Muscle layer of duodenum (tissue), 2 donors: ENCODE results near the gene PTPRN2.

Experiments used
- H3K27ac ChIP-seq: one replicate; pipeline ENCODE4 v1.7.0; 2013; ENCODE audit warnings: mild to moderate bottlenecking, low read length
- H3K27me3 ChIP-seq: one replicate; pipeline ENCODE4 v1.7.0; 2013; ENCODE audit warnings: low read depth, mild to moderate bottlenecking, control low read depth, low read length
- H3K36me3 ChIP-seq, 2 donors: one replicate each; pipeline ENCODE4 v1.7.0; 2013; ENCODE audit warnings: low read length in 2 of 2, control low read depth in 1 of 2, mild to moderate bottlenecking in 1 of 2; ENCODE audit not compliant: insufficient read depth in 2 of 2, control insufficient read depth in 1 of 2
- H3K4me1 ChIP-seq, 2 donors: one replicate each; pipeline ENCODE4 v1.7.0; 2013; ENCODE audit warnings: low read length in 2 of 2, mild to moderate bottlenecking in 2 of 2, control low read depth in 1 of 2, moderate library complexity in 1 of 2; ENCODE audit not compliant: insufficient read depth in 2 of 2, control insufficient read depth in 1 of 2
- H3K4me3 ChIP-seq, 2 donors: one replicate each; pipeline ENCODE4 v1.7.0; 2013; ENCODE audit warnings: low read length in 2 of 2, low read depth in 1 of 2, mild to moderate bottlenecking in 1 of 2
- H3K9me3 ChIP-seq, 2 donors: one replicate each; pipeline ENCODE4 v1.7.0; 2013; ENCODE audit warnings: low read length in 2 of 2, control low read depth in 1 of 2, mild to moderate bottlenecking in 1 of 2; ENCODE audit not compliant: control insufficient read depth in 1 of 2
- donor health status: healthy.

The PTPRN2 gene

DNA sequence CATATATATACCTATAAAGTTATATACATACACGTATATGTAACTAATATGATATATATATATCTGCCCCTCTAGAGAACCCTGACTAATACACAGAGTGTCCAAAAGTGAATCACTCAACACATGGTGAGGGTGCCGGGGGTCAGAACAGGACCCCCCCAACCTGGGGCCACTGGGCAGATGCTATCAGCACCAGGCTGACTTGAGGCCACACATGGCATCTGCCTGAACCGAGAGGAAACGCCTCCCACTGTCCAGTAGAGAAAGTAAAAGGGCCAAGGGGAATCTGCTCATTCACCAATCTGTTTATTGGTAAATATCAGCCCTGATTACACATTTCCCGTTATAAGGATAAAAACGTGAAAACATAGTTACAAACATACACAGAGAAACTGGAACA lies 218.3 kb downstream of the PTPRN2 start:
- no peaks in the 10 kb centered on the region for H3K9me3 ChIP-seq
- no peaks in the 10 kb centered on the region for H3K27me3 ChIP-seq
- no peaks in the 10 kb centered on the region for H3K36me3 ChIP-seq
- no peak overlapping the region for H3K27ac ChIP-seq
- H3K4me1 ChIP-seq, result no peaks in the 10 kb centered on the region
- no peak overlapping the region for H3K4me3 ChIP-seq

DNA sequence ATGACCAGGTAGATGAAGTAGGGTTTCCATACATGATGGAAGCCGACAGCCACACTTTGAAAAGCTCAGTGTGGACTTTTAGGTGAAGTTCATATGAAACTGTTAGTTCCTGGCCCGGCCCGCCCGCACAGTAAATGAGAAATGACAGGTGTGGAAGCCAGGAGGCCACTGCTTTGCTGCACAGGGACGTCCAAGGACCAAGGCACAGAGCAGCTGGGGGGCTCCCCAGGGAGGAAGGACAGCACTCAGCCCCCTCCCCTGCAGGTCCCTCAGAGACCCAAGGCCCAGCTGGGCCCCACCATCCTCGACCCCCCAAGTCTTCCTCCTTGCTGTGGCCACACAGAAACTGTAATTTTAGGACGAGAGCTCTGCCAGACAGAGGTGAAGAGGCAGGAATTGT lies 219.2 kb downstream of the PTPRN2 start:
- no peaks in the 10 kb centered on the region for H3K36me3 ChIP-seq
- H3K27me3 ChIP-seq, result no peaks in the 10 kb centered on the region
- no peaks in the 10 kb centered on the region for H3K4me1 ChIP-seq
- H3K9me3 ChIP-seq, result no peaks in the 10 kb centered on the region
- no peak overlapping the region for H3K27ac ChIP-seq
- H3K4me3 ChIP-seq, result no peak overlapping the region

DNA sequence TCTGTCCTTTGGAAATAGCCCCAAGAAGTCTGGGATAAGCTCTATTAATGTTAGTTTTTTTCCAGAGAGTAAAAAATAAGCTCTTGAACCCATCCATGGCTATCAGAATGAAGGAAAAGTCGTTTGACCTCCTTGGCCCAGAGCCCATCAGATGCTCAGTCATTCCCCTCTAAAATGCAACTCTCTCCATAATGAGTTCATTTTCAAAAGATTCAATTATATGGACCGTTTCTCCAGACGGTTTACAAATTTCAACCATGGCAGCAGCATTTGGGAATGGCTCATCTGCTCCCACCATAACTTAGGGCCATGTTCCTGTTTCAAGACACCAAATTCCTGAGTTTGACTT lies 220.0 kb downstream of the PTPRN2 start:
- Histone ChIP-seq H3K4me1 (no peaks in the 10 kb centered on the region), H3K9me3 (no peaks in the 10 kb centered on the region), H3K4me3 (no peak overlapping the region), H3K27me3 (no peaks in the 10 kb centered on the region), H3K27ac (no peak overlapping the region), H3K36me3 (no peaks in the 10 kb centered on the region)

DNA sequence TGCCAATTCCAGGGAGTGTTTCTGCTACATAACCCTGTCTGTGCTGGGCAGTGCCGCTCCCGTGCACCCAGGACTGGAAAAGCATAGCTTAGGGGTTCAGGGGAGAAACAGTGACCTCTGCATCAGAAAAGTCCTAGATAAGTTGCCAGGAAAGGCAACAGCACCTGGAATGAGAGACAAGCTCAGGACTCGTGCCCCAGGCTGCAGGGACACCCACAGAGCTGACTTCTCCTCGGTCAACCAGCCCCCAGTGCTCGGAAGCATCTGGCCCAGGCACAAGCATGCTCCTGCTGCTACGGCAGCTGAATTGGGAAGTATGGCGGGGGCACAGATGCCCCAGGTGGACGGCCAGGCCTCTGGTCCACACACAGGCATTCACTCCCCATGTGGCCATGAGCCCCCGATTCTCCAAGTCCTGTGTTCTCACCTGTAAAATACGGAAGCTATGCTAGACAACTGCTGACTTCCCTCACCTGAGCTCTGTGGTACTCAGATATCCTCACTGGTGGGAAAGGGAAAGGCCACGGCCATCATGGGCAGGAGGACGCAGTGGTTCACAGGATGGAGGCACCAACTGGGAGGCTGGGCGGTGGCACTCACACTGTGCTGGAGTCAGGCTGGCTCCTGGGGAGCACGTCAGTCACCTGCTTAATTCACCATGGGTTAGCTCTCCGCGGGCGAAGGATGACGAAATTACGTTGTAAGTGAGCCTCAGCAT lies 220.5 kb downstream of the PTPRN2 start:
- Histone ChIP-seq H3K4me1 (no peaks in the 10 kb centered on the region), H3K27ac (no peak overlapping the region), H3K9me3 (no peaks in the 10 kb centered on the region), H3K27me3 (no peaks in the 10 kb centered on the region), H3K4me3 (no peak overlapping the region), H3K36me3 (no peaks in the 10 kb centered on the region)

DNA sequence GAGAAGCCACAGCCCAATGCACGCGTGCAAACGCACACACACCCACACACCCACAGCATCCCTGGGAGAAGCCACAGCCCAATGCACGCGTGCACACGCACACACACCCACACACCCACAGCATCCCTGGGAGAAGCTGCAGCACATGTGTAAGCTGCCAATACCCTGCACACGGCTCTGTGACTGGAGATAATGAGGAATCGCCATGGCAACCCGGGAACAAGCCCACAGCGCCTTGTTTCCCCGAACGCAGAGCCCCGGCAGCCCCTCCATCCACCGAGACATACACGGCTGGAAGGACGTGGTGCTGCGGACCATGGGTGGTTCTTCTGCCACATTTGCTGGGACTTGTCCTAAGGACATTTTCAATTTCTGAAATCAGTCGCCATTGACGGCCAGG lies 221.3 kb downstream of the PTPRN2 start:
- Histone ChIP-seq H3K36me3 (no peaks in the 10 kb centered on the region), H3K27me3 (no peaks in the 10 kb centered on the region), H3K9me3 (no peaks in the 10 kb centered on the region), H3K4me3 (no peak overlapping the region), H3K27ac (no peak overlapping the region), H3K4me1 (no peaks in the 10 kb centered on the region)

DNA sequence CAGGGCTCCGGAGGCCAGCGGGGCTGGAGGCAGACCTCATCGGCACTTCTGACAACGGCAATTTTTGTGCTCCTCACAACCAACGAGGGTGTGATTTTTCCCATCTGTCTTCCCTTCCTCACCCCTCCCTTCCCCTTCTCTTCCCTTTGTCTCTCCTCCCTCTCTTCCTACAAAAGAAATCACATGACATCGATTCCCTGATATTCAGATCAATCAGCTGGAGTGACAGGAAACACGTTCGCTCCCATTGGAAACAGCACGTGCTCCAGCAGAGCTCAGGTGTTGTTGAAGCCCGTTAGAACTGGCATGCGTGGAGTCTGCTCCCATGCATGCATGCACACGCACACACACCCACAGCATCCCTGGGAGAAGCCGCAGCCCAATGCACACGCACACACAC lies 222.4 kb downstream of the PTPRN2 start:
- Histone ChIP-seq H3K27me3 (no peaks in the 10 kb centered on the region), H3K4me3 (no peak overlapping the region), H3K9me3 (no peaks in the 10 kb centered on the region), H3K36me3 (no peaks in the 10 kb centered on the region), H3K4me1 (no peaks in the 10 kb centered on the region), H3K27ac (no peak overlapping the region)

DNA sequence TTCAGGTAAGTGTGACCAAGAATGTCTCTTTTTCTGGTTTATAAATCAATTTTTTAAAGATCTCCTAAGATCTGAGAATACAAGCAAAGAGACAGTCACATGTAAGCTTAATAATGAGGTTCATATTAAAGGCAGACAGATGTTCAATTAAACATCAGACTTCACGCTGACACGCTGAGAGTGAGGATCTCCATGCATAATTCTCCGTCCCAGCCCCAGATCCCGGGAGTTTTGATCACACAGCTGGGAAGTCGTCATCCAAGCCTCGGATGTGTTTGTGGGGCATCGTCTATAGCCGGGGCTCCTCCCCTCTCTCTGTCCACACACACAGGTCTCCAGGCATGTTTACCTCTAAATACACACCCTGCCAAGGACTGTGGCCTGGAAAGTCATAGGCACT lies 223.2 kb downstream of the PTPRN2 start:
- Histone ChIP-seq H3K27ac (no peak overlapping the region), H3K27me3 (no peaks in the 10 kb centered on the region), H3K9me3 (no peaks in the 10 kb centered on the region), H3K4me1 (no peaks in the 10 kb centered on the region), H3K36me3 (no peaks in the 10 kb centered on the region), H3K4me3 (no peak overlapping the region)

DNA sequence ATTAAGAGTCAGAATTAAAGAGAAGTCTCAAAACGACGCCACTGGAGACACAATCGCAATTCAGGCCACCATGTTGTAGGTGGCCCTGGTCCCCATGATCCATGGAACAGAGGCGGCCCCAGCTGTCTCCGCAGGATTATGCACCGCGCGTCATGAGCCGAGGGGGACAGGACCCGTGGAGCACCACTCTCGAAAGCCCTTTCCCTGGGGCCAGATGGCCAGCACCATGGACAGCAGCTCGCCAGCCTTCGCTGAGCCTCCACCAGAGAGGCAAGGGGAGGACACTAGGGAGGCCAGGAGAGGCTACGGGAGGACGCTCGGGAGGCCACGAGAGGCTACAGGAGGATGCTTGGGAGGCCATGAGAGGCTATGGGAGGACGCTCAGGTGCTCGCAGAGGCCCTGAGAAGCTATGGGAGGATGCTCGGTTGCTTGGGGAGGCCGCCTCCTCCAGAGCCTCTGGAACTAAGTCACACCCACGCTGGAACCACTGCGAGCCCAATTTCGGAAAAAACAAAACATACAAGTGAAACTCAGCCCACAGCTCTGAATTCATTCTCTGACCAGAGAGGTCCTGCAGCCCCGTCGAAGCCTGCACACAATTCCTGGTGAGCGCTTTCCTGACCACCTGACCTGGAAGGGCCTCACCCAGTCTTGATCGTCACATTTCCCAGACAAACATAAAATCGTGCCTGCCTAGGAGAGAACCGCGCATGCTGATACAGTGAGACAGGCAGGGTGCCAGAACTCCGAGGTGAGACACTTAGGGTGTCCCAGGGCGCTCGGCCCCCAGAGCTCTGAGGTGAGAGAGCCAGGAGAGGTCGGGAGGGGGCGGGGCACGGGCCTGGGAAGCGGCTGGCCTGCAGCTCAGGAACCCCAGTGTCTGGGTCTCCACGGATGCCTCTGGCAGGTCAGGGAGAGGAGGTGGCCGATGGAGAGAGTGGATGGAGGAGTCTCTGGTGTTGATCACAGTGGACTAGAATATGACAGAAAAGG lies 224.4 kb downstream of the PTPRN2 start:
- Histone ChIP-seq H3K4me1 (no peaks in the 10 kb centered on the region), H3K36me3 (no peaks in the 10 kb centered on the region), H3K9me3 (no peaks in the 10 kb centered on the region)

DNA sequence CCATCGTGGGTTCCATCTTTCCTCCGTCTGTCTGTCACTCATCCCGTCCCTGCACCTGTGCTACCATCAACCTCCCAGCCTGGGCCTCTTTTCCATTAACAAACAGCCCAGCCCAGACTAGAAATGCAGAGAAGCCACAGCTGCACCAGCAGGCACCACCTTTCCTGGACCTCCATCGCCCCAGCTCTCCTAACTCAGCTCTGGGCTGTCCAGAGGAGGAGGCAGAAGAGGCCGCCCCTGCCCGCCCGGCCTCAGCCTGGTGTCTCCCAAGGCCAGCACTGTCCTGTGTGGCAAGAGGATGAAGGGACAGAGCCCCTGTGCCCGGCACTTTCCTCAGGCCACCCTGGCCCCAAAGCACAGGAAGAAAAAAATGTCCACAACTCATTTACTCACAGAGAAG lies 225.6 kb downstream of the PTPRN2 start:
- no peaks in the 10 kb centered on the region for H3K4me1 ChIP-seq

More for the DNA sequence above, 224.4 kb downstream of the PTPRN2 start:
- Histone ChIP-seq H3K4me3 (no peak overlapping the region), H3K27ac (no peak overlapping the region), H3K27me3 (no peaks in the 10 kb centered on the region)

DNA sequence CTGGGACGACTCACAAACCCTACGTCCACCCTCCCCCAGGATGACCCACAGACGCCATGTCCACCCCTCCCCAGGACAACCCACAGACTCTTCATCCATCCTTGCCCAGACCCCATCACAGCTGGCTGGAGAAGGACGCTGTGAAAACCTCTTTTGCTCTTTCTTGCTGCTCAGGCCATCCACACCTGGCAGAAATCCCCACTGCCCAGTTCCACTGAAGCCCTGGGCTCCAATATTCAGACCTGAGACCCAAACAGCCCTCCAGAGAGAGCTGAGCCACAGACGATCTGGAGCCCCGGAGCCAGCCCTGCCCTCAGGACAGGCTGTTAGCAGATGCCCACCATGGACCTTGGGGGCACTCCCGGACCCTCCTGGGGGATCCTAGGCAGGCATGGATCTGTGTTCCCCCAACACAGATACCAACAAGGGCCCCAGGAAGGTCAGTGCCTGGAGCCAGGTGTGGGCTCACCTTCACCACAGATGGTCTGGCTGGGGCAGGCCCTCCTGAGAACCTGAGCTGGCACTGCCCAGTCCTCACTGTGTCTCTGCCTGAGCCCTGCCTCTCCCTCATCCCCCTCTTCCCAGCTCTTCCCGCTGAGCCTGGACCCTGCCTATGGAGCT lies 226.2 kb downstream of the PTPRN2 start:
- Histone ChIP-seq H3K27ac (no peak overlapping the region), H3K9me3 (no peaks in the 10 kb centered on the region), H3K27me3 (no peaks in the 10 kb centered on the region), H3K36me3 (no peaks in the 10 kb centered on the region), H3K4me3 (no peak overlapping the region), H3K4me1 (no peaks in the 10 kb centered on the region)

More for the DNA sequence above, 225.6 kb downstream of the PTPRN2 start:
- Histone ChIP-seq H3K36me3 (no peaks in the 10 kb centered on the region), H3K27ac (no peak overlapping the region), H3K4me3 (no peak overlapping the region), H3K9me3 (no peaks in the 10 kb centered on the region), H3K27me3 (no peaks in the 10 kb centered on the region)

DNA sequence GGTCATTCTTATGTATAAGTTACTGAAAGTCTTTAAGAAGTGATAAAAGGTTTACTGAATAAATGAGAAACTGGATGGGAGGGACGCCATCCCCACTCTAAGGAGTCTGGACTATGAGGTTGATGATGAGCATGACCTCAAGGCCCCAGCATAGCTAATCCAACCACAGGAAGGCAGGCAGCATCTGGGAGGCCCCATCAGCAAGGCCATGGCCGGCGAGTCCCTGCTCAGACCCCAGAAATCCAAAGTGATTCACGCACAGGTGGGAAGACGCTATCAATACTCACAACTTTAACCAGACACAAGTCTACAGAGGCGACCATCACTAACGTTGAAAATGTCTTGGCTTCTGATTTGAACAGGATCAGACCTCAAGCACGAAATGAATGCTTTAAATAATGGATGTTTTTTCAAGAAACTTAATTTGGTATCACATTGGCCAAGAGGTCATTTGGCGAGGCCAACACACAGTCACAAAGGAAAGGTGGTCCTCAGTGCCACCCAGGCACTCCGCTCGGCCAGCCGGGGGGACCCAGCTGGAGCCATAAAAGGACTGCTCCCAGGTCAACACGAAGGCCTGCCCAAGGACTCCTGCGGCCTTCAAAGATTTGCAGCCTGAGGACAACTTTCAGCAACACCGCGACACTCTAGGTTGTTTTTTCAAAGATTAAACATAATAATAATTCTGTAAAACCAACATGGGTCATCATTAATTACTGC lies 228.5 kb downstream of the PTPRN2 start:
- H3K9me3 ChIP-seq, result peaks cover 0 to 15% of the 10 kb centered on the region in 2 donors
- H3K36me3 ChIP-seq, result no peaks in the 10 kb centered on the region
- H3K27ac ChIP-seq, result no peak overlapping the region
- H3K4me1 ChIP-seq, result no peaks in the 10 kb centered on the region
- no peaks in the 10 kb centered on the region for H3K27me3 ChIP-seq
- no peak overlapping the region for H3K4me3 ChIP-seq
